ENCODE data around the gene TMEM43.

The TMEM43 gene

GRCh38 chr3:14170531-14171159, 45.8 kb downstream of the TMEM43 start (continued):
- no peak for TF ChIP-seq PRDM2 (tag by site-specific recombination; IDR thresholded peaks at IDR 0.05; ENCODE audit: borderline replicate concordance)
- TF ChIP-seq ZNF133 (tag by site-specific recombination; IDR thresholded peaks at IDR 0.05): no peak
- TF ChIP-seq TSHZ1 (tag by site-specific recombination; IDR thresholded peaks at IDR 0.05; ENCODE audit: borderline replicate concordance): no peak
- TF ChIP-seq ZBTB20 (tag by site-specific recombination; IDR thresholded peaks at IDR 0.05): no peak
- TF ChIP-seq FEZF1 (tag by site-specific recombination; IDR thresholded peaks at IDR 0.05): peak; percentile 43; the same call in 1 of the 2 replicates
- no peak for TF ChIP-seq ZNF621 (tag by site-specific recombination; IDR thresholded peaks at IDR 0.05)
- TF ChIP-seq ZNF529 (tag by site-specific recombination; IDR thresholded peaks at IDR 0.05; ENCODE audit: insufficient replicate concordance): no peak

GRCh38 chr3:14172496-14172895, 47.6 kb downstream of the TMEM43 start:
- peaks cover 30 to 59% of the 10 kb centered on the region in 2 experiments; a peak in 2 of 3 replicates for H3K36me3 ChIP-seq (ENCODE audit: control insufficient read depth in 2 of 2, insufficient read depth in 1 of 2, low read length in 2 of 2)
- 0 out of 2 replicates have a peak, but pooled peaks cover 3% of the 10 kb centered on the region for H3K4me1 ChIP-seq (ENCODE audit: control insufficient read depth, insufficient read depth, low read length)
- ChIA-PET CTCF (interaction anchor here (0.6 to 1.0 kb wide), 2 partner anchors 8 to 276 kb away, joined by 3 to 4 read pairs; no protein-coding TSS in a partner anchor), POLR2A (interaction anchor here (0.9 kb wide), 1 partner anchor 27 kb away, joined by 3 read pairs; no protein-coding TSS in a partner anchor)
- H3K9me3 ChIP-seq (ENCODE audit: control insufficient read depth, insufficient read depth, low read depth, low read length): no peaks in the 10 kb centered on the region
- TF ChIP-seq ZBTB1 (tag by site-specific recombination; IDR thresholded peaks at IDR 0.05) (no peak), ZNF514 (tag by site-specific recombination; IDR thresholded peaks at IDR 0.05) (no peak), SALL2 (tag by site-specific recombination; IDR thresholded peaks at IDR 0.05; ENCODE audit: borderline replicate concordance) (no peak), ZSCAN4 (tag by site-specific recombination; IDR thresholded peaks at IDR 0.05) (no peak), ZNF280C (tag by site-specific recombination; IDR thresholded peaks at IDR 0.05) (no peak), ZNF214 (tag by site-specific recombination; IDR thresholded peaks at IDR 0.05; ENCODE audit: borderline replicate concordance) (no peak), ZNF362 (tag by site-specific recombination; IDR thresholded peaks at IDR 0.05) (no peak), ZNF133 (tag by site-specific recombination; IDR thresholded peaks at IDR 0.05) (no peak)
- no peak overlapping the region for H3K27ac ChIP-seq (ENCODE audit: extremely low read depth, low read depth, low read length)
- no peak overlapping the region for H3K4me3 ChIP-seq (ENCODE audit: low read depth, low read length)
